Esophagus squamous epithelium (tissue), 5 donors: ENCODE measurements around the gene OXT. TPM values are rescaled to one million over a fixed set of nuclear protein-coding genes. Genes with fewer than 3 reads are reported as not detected.

Source experiments
- DNase-seq: peaks from one replicate; lab custom pipeline; 2025; lab: John Stamatoyannopoulos, UW
- H3K27ac ChIP-seq, 4 donors: fragments of 200-600 bp; sonication (generic); one replicate each; pipeline ENCODE4 v1.5.1; 2016 to 2019; ENCODE audit warnings: mild to moderate bottlenecking in 1 of 4
- H3K27me3 ChIP-seq, 4 donors: fragments of 200-600 bp; sonication (generic); 1 replicate in 3 of 4; 2 replicates in 1 of 4; pipeline versions ENCODE4 v1.5.1 to v1.6.0; 2017 to 2021; ENCODE audit warnings: antibody characterized with exemption in 1 of 4
- H3K36me3 ChIP-seq, 3 donors: fragments of 200-600 bp; sonication (generic); one replicate each; pipeline ENCODE4 v1.5.1; 2016 to 2019
- H3K4me1 ChIP-seq, 3 donors: fragments of 200-600 bp; sonication (generic); one replicate each; pipeline ENCODE4 v1.5.1; 2017 to 2019
- H3K4me3 ChIP-seq, 4 donors: fragments of 200-600 bp; sonication (generic); 1 replicate in 3 of 4; 2 replicates in 1 of 4; pipeline ENCODE4 v1.5.1; 2016 to 2019; ENCODE audit warnings: mild to moderate bottlenecking in 2 of 4, moderate library complexity in 1 of 4
- H3K9me3 ChIP-seq, 3 donors: fragments of 200-600 bp; sonication (generic); one replicate each; pipeline ENCODE4 v1.5.1; 2016 to 2019
- CTCF ChIP-seq, 6 experiments: fragments of 450-650 bp in 4 of 6; fragments of 200-600 bp in 2 of 6; sonication (generic) in 2 of 6; IDR thresholded peaks; one replicate each; pipeline ENCODE4 v1.5.1; 2016 to 2019; ENCODE audit warnings: antibody characterized with exemption in 6 of 6, mild to moderate bottlenecking in 4 of 6, moderate library complexity in 4 of 6
- POLR2A ChIP-seq, 4 donors: fragments of 450-650 bp; IDR thresholded peaks; one replicate each; pipeline ENCODE4 v1.6.1; 2017; ENCODE audit warnings: antibody characterized with exemption in 4 of 4, mild to moderate bottlenecking in 4 of 4, moderate library complexity in 3 of 4
- WGBS, 2 donors: methylation state at CpG; one replicate each; pipeline ENCODE4 v1.1.5; 2018; 5-methylcytosine and 5-hydroxymethylcytosine counted together
- intact Hi-C: fragments of 100-400 bp; cut with DNase I; formaldehyde crosslinking; loops from one replicate; pipeline ENCODE4 v1.15.0; 2022
- total RNA-seq, 4 donors: library from RNA; depleted of rRNA; stranded (reverse); fragments of >200 nt; gene quantifications; one replicate each; pipeline ENCODE4 v1.1.0, GENCODE V29; 2016
- donor health status: DM: yes; HTN: yes; CAD: no.

Gene OXT
- total RNA-seq, 4 donors from 2014 or later = not detected

DNA sequence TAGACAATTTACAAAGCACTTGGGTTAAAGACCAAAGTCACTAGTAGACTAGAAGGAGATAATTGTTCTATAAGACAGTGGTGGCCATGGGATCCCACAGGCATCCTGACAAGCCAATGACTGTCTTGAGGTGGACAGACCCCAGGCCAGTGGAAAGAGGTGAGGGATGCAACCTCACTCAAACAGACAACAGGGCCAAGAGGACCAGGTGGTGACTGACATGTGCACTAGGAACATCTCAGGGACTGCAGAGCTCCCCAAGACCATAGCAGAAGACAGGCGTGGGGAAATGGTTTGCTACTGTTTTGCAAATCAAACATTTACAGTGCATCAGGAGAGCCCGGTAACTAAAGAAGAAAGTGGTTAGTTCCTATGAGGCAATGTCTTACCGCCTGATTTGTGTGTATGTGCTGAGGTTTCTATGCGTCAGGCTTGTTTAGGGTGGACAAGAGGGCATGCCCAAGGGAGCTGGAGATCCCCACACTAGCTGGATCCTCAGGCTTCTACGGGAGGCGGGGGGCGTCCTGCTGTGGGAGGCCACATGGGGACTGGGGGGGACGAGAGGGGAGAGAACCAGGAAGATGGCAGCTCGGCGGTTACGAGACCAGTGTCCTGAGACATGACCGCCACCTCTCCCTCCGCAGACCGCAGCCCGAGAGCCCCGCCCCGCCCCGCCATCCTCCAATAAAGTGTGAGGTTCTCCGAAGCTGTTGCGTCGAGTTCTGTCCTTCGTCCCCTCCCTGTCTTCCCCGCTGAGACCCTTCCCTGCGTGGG is 26.2 kb upstream of the OXT start:
- peak overlapping the region; percentile 81 to 99 (median 90) for H3K4me3 ChIP-seq
- peak; percentile 44 for DNase-seq
- no peaks in the 10 kb centered on the region for H3K27me3 ChIP-seq
- H3K9me3 ChIP-seq = no peaks in the 10 kb centered on the region
- intact Hi-C loops = no loop called here
- TF ChIP-seq POLR2A (IDR thresholded peaks at IDR 0.05) (no peak), CTCF (IDR thresholded peaks at IDR 0.05) (no peak)
- peaks cover 14 to 37% (median 16%) of the 10 kb centered on the region in 3 donors for H3K36me3 ChIP-seq
- H3K4me1 ChIP-seq = peaks cover 6 to 47% (median 17%) of the 10 kb centered on the region in 3 donors
- 3 to 9% methylated on average over 4 to 8 of the region's 24 CpGs for WGBS, 2 donors
- H3K27ac ChIP-seq = peak overlapping the region; percentile 83 to 97 (median 92)

- TF ChIP-seq CTCF (IDR thresholded peaks at IDR 0.05) (peak in 1 of 6 experiments; percentile 9), POLR2A (IDR thresholded peaks at IDR 0.05) (peak in 3 of 4 donors; percentile 6 to 66 (median 38))
- intact Hi-C loops = no loop called here
- H3K9me3 ChIP-seq = no peaks in the 10 kb centered on the region
- peaks cover 14 to 35% (median 16%) of the 10 kb centered on the region in 3 donors for H3K36me3 ChIP-seq
- no peaks in the 10 kb centered on the region for H3K27me3 ChIP-seq
- peak within 1 kb of the TSS; percentile 83 to 97 (median 92) for H3K27ac ChIP-seq
- peak within 1 kb of the TSS; percentile 81 to 99 (median 90) for H3K4me3 ChIP-seq
- peak; percentile 28 for DNase-seq
- peaks cover 6 to 47% (median 17%) of the 10 kb centered on the region in 3 donors for H3K4me1 ChIP-seq
- WGBS, 2 donors = no CpG with 5 or more reads among the region's 104 CpGs
These were observed 25.4 kb upstream of the OXT start, which contains the start of gene MRPS26 for GRCh38 chr20:3045816-3046676. TSS of gene MRPS26 (plus strand) at chr20:3046052. CDS start at chr20:3046069, 17 bp downstream.

DNA sequence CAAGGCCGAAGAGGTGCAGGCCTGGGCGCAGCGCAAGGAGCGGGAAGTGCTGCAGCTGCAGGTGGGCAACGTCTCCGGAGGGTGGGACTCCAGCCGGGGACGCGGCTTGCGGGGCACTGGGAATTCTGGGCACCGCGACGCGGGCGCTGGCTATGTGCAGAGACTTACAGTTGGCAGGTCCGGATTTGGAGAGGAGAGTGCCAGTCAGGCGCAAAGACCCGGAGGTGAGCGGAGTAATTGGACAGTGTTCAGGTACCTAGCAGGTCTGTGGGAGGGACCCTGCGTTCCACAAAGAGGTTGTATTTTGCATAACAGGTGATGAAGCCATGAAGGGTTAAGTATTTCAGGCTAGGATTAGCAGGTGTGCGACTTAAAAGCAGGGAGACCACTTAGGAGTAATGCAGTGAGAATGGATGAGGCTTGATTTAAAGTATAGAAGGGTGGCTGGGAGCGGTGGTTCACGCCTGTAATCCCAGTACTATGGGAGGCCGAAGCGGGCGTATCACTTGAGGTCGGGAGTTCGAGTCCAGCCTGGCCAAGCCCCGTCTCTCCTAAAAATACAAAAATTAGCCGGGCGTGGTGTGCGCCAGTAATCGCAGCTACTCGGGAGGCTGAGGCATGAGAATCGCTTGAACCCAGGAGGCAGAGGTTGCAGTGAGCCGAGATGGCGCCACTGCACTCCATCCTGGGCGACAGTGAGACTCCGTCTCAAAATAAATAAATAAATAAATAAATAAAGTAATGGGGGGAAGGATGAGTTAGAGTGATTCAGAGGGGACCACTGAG is 24.6 kb upstream of the OXT start:
- H3K4me1 ChIP-seq = peaks cover 6 to 39% (median 12%) of the 10 kb centered on the region in 3 donors
- no peak for DNase-seq

More for the DNA sequence above, 24.6 kb upstream of the OXT start:
- H3K4me3 ChIP-seq = peak overlapping the region; percentile 81 to 99 (median 90)
- WGBS, 2 donors = 31 to 60% methylated on average over 22 to 24 of the region's 39 CpGs
- H3K9me3 ChIP-seq = no peaks in the 10 kb centered on the region
- H3K36me3 ChIP-seq = peaks cover 14 to 34% (median 16%) of the 10 kb centered on the region in 3 donors
- peak overlapping the region; percentile 83 to 97 (median 92) for H3K27ac ChIP-seq
- H3K27me3 ChIP-seq = no peaks in the 10 kb centered on the region
- TF ChIP-seq CTCF (IDR thresholded peaks at IDR 0.05) (no peak), POLR2A (IDR thresholded peaks at IDR 0.05) (no peak)
- intact Hi-C loops = no loop called here
